GM23248 (cell line): ENCODE measurements around the gene PGM2L1.

Source experiments
- EZH2 ChIP-seq: fragments of 200-600 bp; sonication (generic); IDR thresholded peaks from 2 replicates; pipeline ENCODE4 v1.6.1; 2018; ENCODE audit warnings: antibody characterized with exemption, mild to moderate bottlenecking; ENCODE audit not compliant: insufficient read depth, poor library complexity, severe bottlenecking
- EZH2phosphoT487 ChIP-seq: fragments of 200-600 bp; sonication (generic); IDR thresholded peaks from 2 replicates; pipeline ENCODE4 v1.6.1; 2018; ENCODE audit warnings: antibody characterized with exemption, moderate library complexity, mild to moderate bottlenecking, low read depth; ENCODE audit not compliant: insufficient read depth

DNA sequence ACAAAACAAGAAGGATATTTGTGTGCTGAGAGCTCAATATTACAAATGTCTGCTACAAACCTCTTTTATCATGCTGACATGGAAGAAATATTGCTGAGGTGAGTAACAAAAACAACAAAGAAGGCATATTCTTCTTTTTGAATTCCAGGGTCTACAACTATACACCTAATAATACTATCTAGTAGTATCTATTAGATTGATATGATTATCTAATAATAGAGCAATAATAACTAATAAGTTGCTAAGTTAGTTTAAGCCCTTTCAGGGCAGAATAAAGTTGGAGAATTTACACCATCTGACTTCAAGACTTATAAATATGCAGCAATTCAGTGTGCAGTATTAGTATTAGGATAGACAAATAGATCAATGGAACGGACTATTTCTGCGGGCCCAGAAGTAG is 11.4 kb upstream of the PGM2L1 start:
- TF ChIP-seq EZH2 (no peak), EZH2phosphoT487 (no peak)
